Neural cell (in vitro differentiated cells): ENCODE measurements around the gene HES6.

Source experiments
- EP300 ChIP-seq: fragments of 450-650 bp; conservative IDR thresholded peaks from 2 replicates; pipeline ENCODE4 v1.6.1; 2014; ENCODE audit warnings: antibody characterized with exemption, mild to moderate bottlenecking, moderate library complexity; ENCODE audit not compliant: poor library complexity, severe bottlenecking
- EZH2 ChIP-seq: fragments of 200-600, 300-800 bp; shearing (Covaris generic), sonication (generic); IDR thresholded peaks from 2 replicates; pipeline ENCODE4 v1.6.1; 2014; ENCODE audit warnings: antibody characterized with exemption, low read length, borderline replicate concordance, mild to moderate bottlenecking; ENCODE audit not compliant: insufficient read depth, poor library complexity, severe bottlenecking
- RAD21 ChIP-seq: fragments of 450-650 bp; conservative IDR thresholded peaks from 2 replicates; pipeline ENCODE4 v1.6.1; 2014; ENCODE audit warnings: antibody characterized with exemption, mild to moderate bottlenecking, moderate library complexity
- SMC3 ChIP-seq: fragments of 450-650 bp; conservative IDR thresholded peaks from 2 replicates; pipeline ENCODE4 v1.6.1; 2014; ENCODE audit warnings: antibody characterized with exemption, mild to moderate bottlenecking, moderate library complexity; ENCODE audit not compliant: poor library complexity
- TF ChIP-seq, protein P1 (sequence below): fragments of 450-650 bp; IDR thresholded peaks from 2 replicates; pipeline ENCODE4 v1.5.1; 2014; ENCODE audit warnings: antibody characterized with exemption, mild to moderate bottlenecking, moderate library complexity; ENCODE audit not compliant: poor library complexity, severe bottlenecking
- TF ChIP-seq, protein P2 (sequence below): IDR thresholded peaks from 2 replicates; pipeline ENCODE4 v1.6.1; 2012; ENCODE audit warnings: borderline replicate concordance

DNA sequence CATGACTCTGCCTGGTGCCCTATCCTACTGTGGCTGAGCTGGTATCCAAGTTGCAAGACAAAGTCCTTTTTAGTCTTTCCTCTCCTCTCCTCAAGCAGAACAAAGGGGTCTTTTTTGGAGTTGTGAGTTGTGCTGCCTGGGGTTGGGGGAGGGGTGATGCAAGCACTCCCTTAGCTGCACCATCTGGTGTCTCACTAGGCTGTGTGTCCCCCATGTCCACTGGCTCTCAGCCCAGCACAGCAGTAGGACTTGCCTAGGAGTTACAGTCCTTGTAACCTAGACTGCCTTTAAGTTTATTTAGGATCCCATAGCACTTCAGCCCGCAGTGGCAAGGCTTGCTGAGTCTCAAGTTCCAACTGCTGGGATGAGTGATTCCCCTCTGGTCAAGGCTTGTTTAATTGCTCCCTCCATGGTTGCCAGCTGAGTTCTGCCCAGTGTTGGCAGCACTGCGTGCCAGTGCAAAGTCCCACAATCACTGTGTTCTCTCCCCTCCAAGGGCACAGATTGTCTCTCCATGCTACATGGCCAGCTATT, 23.1 kb downstream of the HES6 start:
- TF ChIP-seq, protein P1, sequence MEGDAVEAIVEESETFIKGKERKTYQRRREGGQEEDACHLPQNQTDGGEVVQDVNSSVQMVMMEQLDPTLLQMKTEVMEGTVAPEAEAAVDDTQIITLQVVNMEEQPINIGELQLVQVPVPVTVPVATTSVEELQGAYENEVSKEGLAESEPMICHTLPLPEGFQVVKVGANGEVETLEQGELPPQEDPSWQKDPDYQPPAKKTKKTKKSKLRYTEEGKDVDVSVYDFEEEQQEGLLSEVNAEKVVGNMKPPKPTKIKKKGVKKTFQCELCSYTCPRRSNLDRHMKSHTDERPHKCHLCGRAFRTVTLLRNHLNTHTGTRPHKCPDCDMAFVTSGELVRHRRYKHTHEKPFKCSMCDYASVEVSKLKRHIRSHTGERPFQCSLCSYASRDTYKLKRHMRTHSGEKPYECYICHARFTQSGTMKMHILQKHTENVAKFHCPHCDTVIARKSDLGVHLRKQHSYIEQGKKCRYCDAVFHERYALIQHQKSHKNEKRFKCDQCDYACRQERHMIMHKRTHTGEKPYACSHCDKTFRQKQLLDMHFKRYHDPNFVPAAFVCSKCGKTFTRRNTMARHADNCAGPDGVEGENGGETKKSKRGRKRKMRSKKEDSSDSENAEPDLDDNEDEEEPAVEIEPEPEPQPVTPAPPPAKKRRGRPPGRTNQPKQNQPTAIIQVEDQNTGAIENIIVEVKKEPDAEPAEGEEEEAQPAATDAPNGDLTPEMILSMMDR, result no peak
- TF ChIP-seq EZH2 (no peak), SMC3 (no peak), EP300 (no peak), RAD21 (no peak)
- TF ChIP-seq, protein P2, sequence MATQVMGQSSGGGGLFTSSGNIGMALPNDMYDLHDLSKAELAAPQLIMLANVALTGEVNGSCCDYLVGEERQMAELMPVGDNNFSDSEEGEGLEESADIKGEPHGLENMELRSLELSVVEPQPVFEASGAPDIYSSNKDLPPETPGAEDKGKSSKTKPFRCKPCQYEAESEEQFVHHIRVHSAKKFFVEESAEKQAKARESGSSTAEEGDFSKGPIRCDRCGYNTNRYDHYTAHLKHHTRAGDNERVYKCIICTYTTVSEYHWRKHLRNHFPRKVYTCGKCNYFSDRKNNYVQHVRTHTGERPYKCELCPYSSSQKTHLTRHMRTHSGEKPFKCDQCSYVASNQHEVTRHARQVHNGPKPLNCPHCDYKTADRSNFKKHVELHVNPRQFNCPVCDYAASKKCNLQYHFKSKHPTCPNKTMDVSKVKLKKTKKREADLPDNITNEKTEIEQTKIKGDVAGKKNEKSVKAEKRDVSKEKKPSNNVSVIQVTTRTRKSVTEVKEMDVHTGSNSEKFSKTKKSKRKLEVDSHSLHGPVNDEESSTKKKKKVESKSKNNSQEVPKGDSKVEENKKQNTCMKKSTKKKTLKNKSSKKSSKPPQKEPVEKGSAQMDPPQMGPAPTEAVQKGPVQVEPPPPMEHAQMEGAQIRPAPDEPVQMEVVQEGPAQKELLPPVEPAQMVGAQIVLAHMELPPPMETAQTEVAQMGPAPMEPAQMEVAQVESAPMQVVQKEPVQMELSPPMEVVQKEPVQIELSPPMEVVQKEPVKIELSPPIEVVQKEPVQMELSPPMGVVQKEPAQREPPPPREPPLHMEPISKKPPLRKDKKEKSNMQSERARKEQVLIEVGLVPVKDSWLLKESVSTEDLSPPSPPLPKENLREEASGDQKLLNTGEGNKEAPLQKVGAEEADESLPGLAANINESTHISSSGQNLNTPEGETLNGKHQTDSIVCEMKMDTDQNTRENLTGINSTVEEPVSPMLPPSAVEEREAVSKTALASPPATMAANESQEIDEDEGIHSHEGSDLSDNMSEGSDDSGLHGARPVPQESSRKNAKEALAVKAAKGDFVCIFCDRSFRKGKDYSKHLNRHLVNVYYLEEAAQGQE, result no peak
